Subcutaneous adipose tissue (tissue), 4 donors: ENCODE data around the gene TFEB. TPM values are rescaled to one million over a fixed set of nuclear protein-coding genes. Genes with fewer than 3 reads are reported as not detected.

Source experiments
- CTCF ChIP-seq: fragments of 450-650 bp; IDR thresholded peaks from one replicate; pipeline ENCODE4 v1.5.1; 2016; ENCODE audit warnings: low read depth, mild to moderate bottlenecking, control low read depth, antibody characterized with exemption, moderate library complexity
- total RNA-seq, 4 donors: library from RNA; depleted of rRNA; stranded (reverse); fragments of >200 nt; gene quantifications; one replicate each; pipeline ENCODE4 v1.1.0, GENCODE V29; 2016

TFEB gene
- total RNA-seq, 4 donors from 2014 or later, result 6.5 to 11.9 (median 10.9) TPM

- no peak for TF ChIP-seq CTCF
Observed at GRCh38 chr6:41734666-41735426, 562 bp downstream of the TFEB start.

- TF ChIP-seq CTCF, result no peak
Observed at GRCh38 chr6:41733707-41734665, 1.4 kb downstream of the TFEB start.

GRCh38 chr6:41733360-41733706, 2.1 kb downstream of the TFEB start:
- no peak for TF ChIP-seq CTCF

GRCh38 chr6:41732591-41733359, 2.6 kb downstream of the TFEB start:
- TF ChIP-seq CTCF, result no peak

GRCh38 chr6:41732149-41732548, 3.3 kb downstream of the TFEB start:
- no peak for TF ChIP-seq CTCF

- no peak for TF ChIP-seq CTCF
Observed at GRCh38 chr6:41731561-41732086, 3.8 kb downstream of the TFEB start.
